ENCODE data around the gene BAIAP2. TPM values are rescaled to one million over a fixed set of nuclear protein-coding genes. Genes with fewer than 3 reads are reported as not detected.

The BAIAP2 gene
- total and polyA plus RNA-seq, 2 of the 13 experiments (the other 11 are each of a cell fraction or from before 2014, with no cell fraction given): 22.5 to 24.0 TPM

- Histone ChIP-seq H3K4me2 (ENCODE audit: low read depth, low read length) (no peak overlapping the region), H3K4me3 (replicated peaks in 1 of 3; ENCODE audit: insufficient read depth in 1 of 3, low read depth in 2 of 3, low read length in 3 of 3) (no peak overlapping the region), H3K4me1 (ENCODE audit: insufficient read depth, low read length) (peaks cover 35% of the 10 kb centered on the region), H3K9me3 (ENCODE audit: low read length) (no peaks in the 10 kb centered on the region), H4K20me1 (ENCODE audit: insufficient read depth, low read length) (no peaks in the 10 kb centered on the region; the same call in 1 of the 2 replicates), H2AFZ (ENCODE audit: low read length) (no peak overlapping the region), H3K9ac (ENCODE audit: insufficient read depth, low read depth, low read length) (no peak overlapping the region), H3K27ac (ENCODE audit: extremely low read length, insufficient read depth, low read length) (no peak overlapping the region), H3K27me3 (ENCODE audit: control insufficient read depth in 1 of 2, insufficient read depth in 2 of 2, low read length in 2 of 2) (no peaks in the 10 kb centered on the region), H3K79me2 (ENCODE audit: insufficient read depth, low read length) (no peaks in the 10 kb centered on the region), H3K36me3 (replicated peaks in 1 of 2; ENCODE audit: control insufficient read depth in 1 of 2, insufficient read depth in 2 of 2, low read length in 2 of 2) (no peaks in the 10 kb centered on the region)
- intact Hi-C loops (cut with micrococcal nuclease; ENCODE audit: unreplicated experiment) (no loop called here), in situ Hi-C loops (cut with HindIII; ENCODE audit: extremely low pct_ligation_motif_present, low pct_unique_long_range_greater_than_20kb) (no loop called here)
- ChIA-PET CTCF (ENCODE audit: low intra/inter-chr PET ratio, low total read pairs) (no interaction called here), POLR2A (no interaction called here)
- no peak for DNase-seq (ENCODE audit: low spot score)
- BruUV-seq (replicated peaks): no TSS peak
- 86% methylated on average over 19 of the region's 25 CpGs for WGBS (ENCODE audit: low lambda C conversion rate)
- no peak for FAIRE-seq
- TF ChIP-seq RARG (CRISPR knock-in tag; IDR thresholded peaks at IDR 0.05; ENCODE audit: low read depth) (no peak), ZNF10 (CRISPR knock-in tag; IDR thresholded peaks at IDR 0.05; ENCODE audit: borderline replicate concordance, low read depth) (no peak), ZNF101 (CRISPR knock-in tag; IDR thresholded peaks at IDR 0.05; ENCODE audit: borderline replicate concordance, low read depth) (no peak), NCOA1 (CRISPR knock-in tag; IDR thresholded peaks at IDR 0.05) (no peak), ZNF256 (CRISPR knock-in tag; conservative IDR thresholded peaks at IDR 0.05) (no peak), SP4 (CRISPR knock-in tag; IDR thresholded peaks at IDR 0.05) (no peak), DNMT1 (CRISPR knock-in tag; IDR thresholded peaks at IDR 0.05) (no peak), BRF2 (CRISPR knock-in tag; IDR thresholded peaks at IDR 0.05) (no peak), NFYB (CRISPR knock-in tag; IDR thresholded peaks at IDR 0.05) (no peak), ZFAT (CRISPR knock-in tag; conservative IDR thresholded peaks at IDR 0.05) (no peak), REST (IDR thresholded peaks at IDR 0.05; ENCODE audit: borderline replicate concordance in 1 of 2, low read depth in 1 of 2, low read length in 2 of 2) (no peak)
- no peak for ATAC-seq
Measured at GRCh38 chr17:81127526-81128177, 92.7 kb downstream of the BAIAP2 start.
